GM19025 (cell line): ENCODE data around the gene AREG.

Experiments
- ATAC-seq: cut with Tn5 transposase; IDR thresholded peaks from one replicate; pipeline ENCODE4 v1.9.1; 2021; ENCODE audit warnings: mild to moderate bottlenecking, low read depth, moderate library complexity; ENCODE audit not compliant: unreplicated experiment

AREG gene

GRCh38 chr4:74501579-74501978 is 56.6 kb downstream of the AREG start:
- no peak for ATAC-seq

DNA sequence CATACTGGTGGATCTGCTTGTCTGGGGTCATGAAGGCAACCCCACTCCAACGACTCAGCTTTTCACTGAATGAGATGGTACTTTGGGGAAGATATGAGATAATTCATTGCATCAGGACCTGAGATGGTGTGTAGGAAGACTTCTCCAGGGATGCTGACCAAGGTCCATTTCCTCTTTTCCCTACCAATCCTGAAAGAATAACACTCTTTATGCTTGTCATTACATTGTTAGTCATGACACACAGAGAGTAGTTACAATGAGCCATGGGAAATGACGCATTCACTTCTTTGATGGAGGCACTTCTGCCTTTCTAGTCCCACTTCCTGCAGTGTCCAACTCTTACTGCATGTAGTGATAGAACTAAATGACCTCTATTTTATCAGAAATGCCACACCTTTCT is 58.6 kb downstream of the AREG start:
- ATAC-seq: no peak

GRCh38 chr4:74504212-74504611 is 59.3 kb downstream of the AREG start:
- no peak for ATAC-seq
